Endodermal cell (in vitro differentiated cells): ENCODE measurements around the gene PLCB3. TPM values are rescaled to one million over a fixed set of nuclear protein-coding genes. Genes with fewer than 3 reads are reported as not detected.

ENCODE experiments used
- DNase-seq: peaks from one replicate; pipeline ENCODE4 v3.0.0-alpha.2; 2017
- H3K27ac ChIP-seq: 2 replicates; pipeline ENCODE4 v1.5.1; 2013; ENCODE audit warnings: mild to moderate bottlenecking, low read depth, low read length, moderate library complexity
- H3K27me3 ChIP-seq: 2 replicates; pipeline ENCODE4 v1.6.1; 2013; ENCODE audit warnings: mild to moderate bottlenecking, low read length, moderate library complexity; ENCODE audit not compliant: insufficient read depth, control insufficient read depth, poor library complexity, severe bottlenecking
- H3K36me3 ChIP-seq: 2 replicates; pipeline ENCODE4 v1.7.0; 2013; ENCODE audit warnings: mild to moderate bottlenecking, low read length, moderate library complexity; ENCODE audit not compliant: control insufficient read depth, insufficient read depth
- H3K4me1 ChIP-seq: one replicate; pipeline ENCODE4 v1.7.0; 2013; ENCODE audit warnings: low read length; ENCODE audit not compliant: control insufficient read depth, insufficient read depth
- H3K4me3 ChIP-seq: 2 replicates; pipeline ENCODE4 v1.5.1; 2013; ENCODE audit warnings: mild to moderate bottlenecking, low read length, moderate library complexity
- H3K9ac ChIP-seq: 2 replicates; pipeline ENCODE4 v1.6.1; 2013; ENCODE audit warnings: mild to moderate bottlenecking, low read length, moderate library complexity; ENCODE audit not compliant: poor library complexity, severe bottlenecking; ENCODE audit errors: extremely low read depth
- H3K9me3 ChIP-seq: 2 replicates; pipeline ENCODE4 v1.6.1; 2013; ENCODE audit warnings: mild to moderate bottlenecking, low read length, moderate library complexity; ENCODE audit not compliant: control insufficient read depth
- H3K27ac Mint-ChIP-seq: 2 replicates; pipeline ENCODE4 v1.8.0; 2020; ENCODE audit warnings: mixed read lengths
- H3K27me3 Mint-ChIP-seq: 2 replicates; pipeline ENCODE4 v1.8.0; 2021; ENCODE audit warnings: mild to moderate bottlenecking, mixed read lengths; ENCODE audit not compliant: insufficient read depth
- H3K36me3 Mint-ChIP-seq: 2 replicates; pipeline ENCODE4 v1.8.0; 2020; ENCODE audit warnings: low read depth, mixed read lengths
- H3K4me1 Mint-ChIP-seq: 2 replicates; pipeline ENCODE4 v1.8.0; 2020; ENCODE audit warnings: mixed read lengths
- H3K4me3 Mint-ChIP-seq: 2 replicates; pipeline ENCODE4 v1.8.0; 2020; ENCODE audit warnings: mild to moderate bottlenecking, moderate library complexity, mixed read lengths
- H3K9me3 Mint-ChIP-seq: 2 replicates; pipeline ENCODE4 v1.8.0; 2020; ENCODE audit warnings: mild to moderate bottlenecking, mixed read lengths
- WGBS, 2 experiments: methylation state at CpG; one replicate each; pipeline versions ENCODE4 v1.1.5 to v1.1.7; 2013; ENCODE audit warnings: missing lambda C conversion rate in 2 of 2, mixed read lengths in 1 of 2; ENCODE audit not compliant: insufficient coverage in 1 of 2, insufficient read length in 1 of 2; 5-methylcytosine and 5-hydroxymethylcytosine counted together
- total RNA-seq, 2 donors: library from RNA; stranded (reverse); fragmentation: NEBNext Ultra II Directional in 1 of 2; extraction: Animal tissue kit (Norgen Biotek cat#: 25700) in 1 of 2; gene quantifications; 2 replicates in 1 of 2; 3 replicates in 1 of 2; pipeline ENCODE4 v1.2.1, GENCODE V29; 2021
- TF ChIP-seq, protein P1 (sequence below): fragments of 200-600 bp; sonication (generic); conservative IDR thresholded peaks from 2 replicates; pipeline ENCODE4 v1.5.0; 2021; ENCODE audit warnings: antibody characterized with exemption, mild to moderate bottlenecking

Gene PLCB3
- total RNA-seq, 2 donors from 2014 or later: 75.0 to 83.2 TPM

DNA sequence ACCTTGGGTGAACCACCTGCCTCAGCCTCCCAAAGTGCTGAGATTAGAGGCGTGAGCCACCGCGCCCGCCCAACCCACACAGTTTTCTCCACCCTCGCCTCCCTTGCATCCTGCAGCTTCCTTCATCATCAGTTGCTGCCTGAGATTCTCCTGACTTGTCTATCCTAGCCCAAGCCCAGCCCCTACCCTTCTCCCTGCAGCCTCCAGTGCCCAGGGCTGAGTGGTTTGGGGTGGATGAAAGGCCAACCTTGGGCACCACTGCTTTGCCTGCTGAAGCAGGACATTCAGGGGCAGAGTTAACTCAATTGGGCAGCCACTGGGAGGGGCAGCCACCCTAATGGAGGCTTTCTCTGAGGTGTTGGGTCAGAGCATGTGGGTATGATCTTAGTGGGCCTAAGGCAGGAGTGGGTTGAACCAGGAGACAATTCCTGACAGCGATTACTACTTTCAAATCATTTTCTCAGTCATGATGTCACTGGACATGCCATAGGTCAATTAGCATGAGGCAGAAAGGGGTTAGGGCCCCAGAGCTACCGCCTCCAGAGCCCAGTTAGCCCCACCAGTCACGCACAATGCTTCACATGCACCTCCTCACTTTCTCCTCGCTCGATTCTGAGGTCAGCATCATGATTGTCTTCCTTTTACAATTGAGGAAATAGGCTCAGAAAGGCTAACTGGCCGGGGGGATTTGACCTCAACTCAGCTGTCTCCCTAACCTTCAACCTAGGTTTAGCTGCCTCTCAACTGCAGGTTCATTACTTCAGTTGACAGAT lies 11.5 kb upstream of the PLCB3 start:
- Histone ChIP-seq H3K9me3 (no peaks in the 10 kb centered on the region), H3K4me1 (peaks cover 4% of the 10 kb centered on the region), H3K9ac (peak overlapping the region; percentile 81), H3K36me3 (peaks cover 28% of the 10 kb centered on the region), H3K4me3 (peak overlapping the region; percentile 95), H3K27ac (peak overlapping the region; percentile 74), H3K27me3 (no peaks in the 10 kb centered on the region)
- peak overlapping the region; percentile 76 for H3K4me3 Mint-ChIP-seq
- H3K36me3 Mint-ChIP-seq: peaks cover 33% of the 10 kb centered on the region
- H3K4me1 Mint-ChIP-seq: peaks cover 13% of the 10 kb centered on the region
- no peaks in the 10 kb centered on the region for H3K27me3 Mint-ChIP-seq
- 86 to 90% methylated on average over 10 to 11 of the region's 11 CpGs for WGBS, 2 experiments
- TF ChIP-seq, protein P1, sequence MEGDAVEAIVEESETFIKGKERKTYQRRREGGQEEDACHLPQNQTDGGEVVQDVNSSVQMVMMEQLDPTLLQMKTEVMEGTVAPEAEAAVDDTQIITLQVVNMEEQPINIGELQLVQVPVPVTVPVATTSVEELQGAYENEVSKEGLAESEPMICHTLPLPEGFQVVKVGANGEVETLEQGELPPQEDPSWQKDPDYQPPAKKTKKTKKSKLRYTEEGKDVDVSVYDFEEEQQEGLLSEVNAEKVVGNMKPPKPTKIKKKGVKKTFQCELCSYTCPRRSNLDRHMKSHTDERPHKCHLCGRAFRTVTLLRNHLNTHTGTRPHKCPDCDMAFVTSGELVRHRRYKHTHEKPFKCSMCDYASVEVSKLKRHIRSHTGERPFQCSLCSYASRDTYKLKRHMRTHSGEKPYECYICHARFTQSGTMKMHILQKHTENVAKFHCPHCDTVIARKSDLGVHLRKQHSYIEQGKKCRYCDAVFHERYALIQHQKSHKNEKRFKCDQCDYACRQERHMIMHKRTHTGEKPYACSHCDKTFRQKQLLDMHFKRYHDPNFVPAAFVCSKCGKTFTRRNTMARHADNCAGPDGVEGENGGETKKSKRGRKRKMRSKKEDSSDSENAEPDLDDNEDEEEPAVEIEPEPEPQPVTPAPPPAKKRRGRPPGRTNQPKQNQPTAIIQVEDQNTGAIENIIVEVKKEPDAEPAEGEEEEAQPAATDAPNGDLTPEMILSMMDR: no peak
- H3K9me3 Mint-ChIP-seq: no peaks in the 10 kb centered on the region
- H3K27ac Mint-ChIP-seq: peak overlapping the region; percentile 96
- DNase-seq: no peak

GRCh38 chr11:64240435-64241240 lies 10.7 kb upstream of the PLCB3 start, which contains the start of gene FKBP2:
Gene FKBP2, plus strand, starts transcription at chr11:64241095. Its CDS starts 1,293 bp downstream, at chr11:64242388.
- 3 to 7% methylated on average over 32 to 58 of the region's 58 CpGs for WGBS, 2 experiments
- DNase-seq: peak; percentile 99
- peaks cover 33% of the 10 kb centered on the region for H3K36me3 Mint-ChIP-seq
- no peaks in the 10 kb centered on the region for H3K27me3 ChIP-seq
- no peaks in the 10 kb centered on the region for H3K9me3 Mint-ChIP-seq
- peaks cover 4% of the 10 kb centered on the region for H3K4me1 ChIP-seq
- H3K4me3 Mint-ChIP-seq: peak within 1 kb of the TSS; percentile 76
- H3K27me3 Mint-ChIP-seq: no peaks in the 10 kb centered on the region
- peaks cover 9% of the 10 kb centered on the region for H3K4me1 Mint-ChIP-seq
- H3K9me3 ChIP-seq: no peaks in the 10 kb centered on the region
- peaks cover 28% of the 10 kb centered on the region for H3K36me3 ChIP-seq
- H3K9ac ChIP-seq: peak within 1 kb of the TSS; percentile 81
- peak within 1 kb of the TSS; percentile 95 for H3K4me3 ChIP-seq
- peak within 1 kb of the TSS; percentile 96 for H3K27ac Mint-ChIP-seq
- TF ChIP-seq, protein P1: no peak
- peak within 1 kb of the TSS; percentile 99 for H3K27ac ChIP-seq

DNA sequence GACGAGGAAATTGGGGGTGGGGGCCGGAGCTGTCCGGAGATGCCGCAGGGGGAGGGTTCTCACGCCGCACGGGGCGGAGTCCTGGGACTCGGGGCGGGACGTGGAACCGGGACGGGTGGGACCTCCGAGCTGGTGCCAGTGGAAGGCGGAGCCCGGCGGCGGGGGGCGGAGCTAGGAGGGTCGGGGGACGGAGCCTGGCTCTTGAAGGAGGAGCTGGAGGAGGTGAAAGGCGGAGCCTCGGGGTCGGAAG lies 10.2 kb upstream of the PLCB3 start:
- 0% methylated on average over 24 of the region's 24 CpGs; no CpG with 5 or more reads in 1 of the 2 experiments for WGBS, 2 experiments
- Mint-ChIP-seq H3K27ac (peak overlapping the region; percentile 96), H3K27me3 (no peaks in the 10 kb centered on the region), H3K36me3 (peaks cover 33% of the 10 kb centered on the region), H3K4me3 (peak overlapping the region; percentile 76), H3K4me1 (peaks cover 9% of the 10 kb centered on the region), H3K9me3 (no peaks in the 10 kb centered on the region)
- Histone ChIP-seq H3K4me1 (peaks cover 4% of the 10 kb centered on the region), H3K36me3 (peaks cover 28% of the 10 kb centered on the region), H3K9me3 (no peaks in the 10 kb centered on the region), H3K9ac (peak overlapping the region; percentile 81), H3K27ac (peak overlapping the region; percentile 99), H3K4me3 (peak overlapping the region; percentile 95), H3K27me3 (no peaks in the 10 kb centered on the region)
- TF ChIP-seq, protein P1: no peak
- DNase-seq: peak; percentile 100
